ENCODE results near the gene RXRA.

Gene RXRA

GRCh38 chr9:134346151-134346550 lies 19.9 kb downstream of the RXRA start:
- TF ChIP-seq PKNOX1 (IDR thresholded peaks at IDR 0.05) (no peak), FOXA1 (IDR thresholded peaks at IDR 0.05) (no peak), ARNT (IDR thresholded peaks at IDR 0.05) (no peak), HDGF (IDR thresholded peaks at IDR 0.05; ENCODE audit: borderline replicate concordance) (no peak), L3MBTL2 (conservative IDR thresholded peaks at IDR 0.05) (no peak), CTBP1 (IDR thresholded peaks at IDR 0.05; ENCODE audit: borderline replicate concordance) (no peak), NFRKB (IDR thresholded peaks at IDR 0.05) (no peak), FOXK2 (IDR thresholded peaks at IDR 0.05) (no peak), BHLHE40 (IDR thresholded peaks at IDR 0.05; ENCODE audit: borderline replicate concordance) (no peak), ELF4 (IDR thresholded peaks at IDR 0.05) (no peak), FOXM1 (IDR thresholded peaks at IDR 0.05; ENCODE audit: borderline replicate concordance) (no peak), SP1 (IDR thresholded peaks at IDR 0.05) (no peak), TARDBP (IDR thresholded peaks at IDR 0.05) (no peak)
- no peak for DNase-seq (ENCODE audit: extremely low spot score)
- CTCF ChIA-PET = no interaction called here
- POLR2A ChIA-PET = no interaction called here

GRCh38 chr9:134346840-134347583 lies 20.8 kb downstream of the RXRA start:
- CTCF ChIA-PET = no interaction called here
- TF ChIP-seq TARDBP (IDR thresholded peaks at IDR 0.05) (no peak), BHLHE40 (IDR thresholded peaks at IDR 0.05; ENCODE audit: borderline replicate concordance) (no peak), ZNF384 (IDR thresholded peaks at IDR 0.05) (no peak), ELF4 (IDR thresholded peaks at IDR 0.05) (no peak), SP1 (IDR thresholded peaks at IDR 0.05) (no peak), SUZ12 (IDR thresholded peaks at IDR 0.05) (no peak), FOXK2 (IDR thresholded peaks at IDR 0.05) (no peak), ARNT (IDR thresholded peaks at IDR 0.05) (no peak), NFRKB (IDR thresholded peaks at IDR 0.05) (no peak), HDGF (IDR thresholded peaks at IDR 0.05; ENCODE audit: borderline replicate concordance) (no peak), FOXA1 (IDR thresholded peaks at IDR 0.05) (no peak), PKNOX1 (IDR thresholded peaks at IDR 0.05) (no peak), FOXM1 (IDR thresholded peaks at IDR 0.05; ENCODE audit: borderline replicate concordance) (no peak), LEF1 (IDR thresholded peaks at IDR 0.05; ENCODE audit: borderline replicate concordance) (no peak), L3MBTL2 (conservative IDR thresholded peaks at IDR 0.05) (no peak)
- POLR2A ChIA-PET = no interaction called here
- no peak for DNase-seq (ENCODE audit: extremely low spot score)

- CTCF ChIA-PET = no interaction called here
- TF ChIP-seq CTBP1 (IDR thresholded peaks at IDR 0.05; ENCODE audit: borderline replicate concordance) (no peak), SP1 (IDR thresholded peaks at IDR 0.05) (no peak), ARNT (IDR thresholded peaks at IDR 0.05) (no peak), ZNF384 (IDR thresholded peaks at IDR 0.05) (no peak), BHLHE40 (IDR thresholded peaks at IDR 0.05; ENCODE audit: borderline replicate concordance) (no peak), FOXA1 (IDR thresholded peaks at IDR 0.05) (no peak), FOXK2 (IDR thresholded peaks at IDR 0.05) (no peak), TARDBP (IDR thresholded peaks at IDR 0.05) (no peak), ELF4 (IDR thresholded peaks at IDR 0.05) (no peak), L3MBTL2 (conservative IDR thresholded peaks at IDR 0.05) (no peak), LEF1 (IDR thresholded peaks at IDR 0.05; ENCODE audit: borderline replicate concordance) (no peak), FOXM1 (IDR thresholded peaks at IDR 0.05; ENCODE audit: borderline replicate concordance) (no peak), NFRKB (IDR thresholded peaks at IDR 0.05) (no peak), PKNOX1 (IDR thresholded peaks at IDR 0.05) (no peak)
- POLR2A ChIA-PET = no interaction called here
- no peak for DNase-seq (ENCODE audit: extremely low spot score)
Measured at GRCh38 chr9:134347996-134348395, 21.7 kb downstream of the RXRA start.

GRCh38 chr9:134348404-134349155 lies 22.3 kb downstream of the RXRA start:
- ChIA-PET POLR2A (no interaction called here), CTCF (no interaction called here)
- no peak for DNase-seq (ENCODE audit: extremely low spot score)
- TF ChIP-seq FOXA1 (IDR thresholded peaks at IDR 0.05) = no peak
- no peak for TF ChIP-seq FOXK2 (IDR thresholded peaks at IDR 0.05)
- no peak for TF ChIP-seq HDGF (IDR thresholded peaks at IDR 0.05; ENCODE audit: borderline replicate concordance)
- no peak for TF ChIP-seq CTBP1 (IDR thresholded peaks at IDR 0.05; ENCODE audit: borderline replicate concordance)
- no peak for TF ChIP-seq BHLHE40 (IDR thresholded peaks at IDR 0.05; ENCODE audit: borderline replicate concordance)
- TF ChIP-seq FOXM1 (IDR thresholded peaks at IDR 0.05; ENCODE audit: borderline replicate concordance) = no peak
- no peak for TF ChIP-seq LEF1 (IDR thresholded peaks at IDR 0.05; ENCODE audit: borderline replicate concordance)

- CTCF ChIA-PET = no interaction called here
- no peak for TF ChIP-seq CTBP1 (IDR thresholded peaks at IDR 0.05; ENCODE audit: borderline replicate concordance)
- no peak for TF ChIP-seq L3MBTL2 (conservative IDR thresholded peaks at IDR 0.05)
- TF ChIP-seq ELF4 (IDR thresholded peaks at IDR 0.05) = no peak
- TF ChIP-seq FOXM1 (IDR thresholded peaks at IDR 0.05; ENCODE audit: borderline replicate concordance) = no peak
- TF ChIP-seq LEF1 (IDR thresholded peaks at IDR 0.05; ENCODE audit: borderline replicate concordance) = no peak
- no peak for TF ChIP-seq FOXA1 (IDR thresholded peaks at IDR 0.05)
- TF ChIP-seq SP1 (IDR thresholded peaks at IDR 0.05) = no peak
- no peak for TF ChIP-seq BHLHE40 (IDR thresholded peaks at IDR 0.05; ENCODE audit: borderline replicate concordance)
- TF ChIP-seq PKNOX1 (IDR thresholded peaks at IDR 0.05) = no peak
- no peak for TF ChIP-seq ZNF384 (IDR thresholded peaks at IDR 0.05)
- no peak for TF ChIP-seq SUZ12 (IDR thresholded peaks at IDR 0.05)
- POLR2A ChIA-PET = no interaction called here
- no peak for DNase-seq (ENCODE audit: extremely low spot score)
Measured at GRCh38 chr9:134349936-134350335, 23.7 kb downstream of the RXRA start.
